Upper lobe of left lung (tissue), 6 donors: Measurements from ENCODE around the gene ANKRD13C. TPM values are rescaled to one million over a fixed set of nuclear protein-coding genes. Genes with fewer than 3 reads are reported as not detected.

Source experiments
- ATAC-seq, 2 donors: fragments of 200-7000 bp; cut with Tn5 transposase; one replicate each; pipeline ENCODE4 v1.9.1; 2022; ENCODE audit warnings: mild to moderate bottlenecking in 2 of 2, moderate library complexity in 2 of 2; ENCODE audit not compliant: low FRiP score in 2 of 2
- DNase-seq, 2 donors: peaks; one replicate each; pipeline ENCODE4 v3.0.0-alpha.2; 2019 to 2020
- H3K27ac ChIP-seq, 4 donors: fragments of 200-600 bp; sonication (generic); one replicate each; pipeline ENCODE4 v1.5.1; 2016 to 2019
- H3K27me3 ChIP-seq, 4 donors: fragments of 200-600 bp; sonication (generic); one replicate each; pipeline ENCODE4 v1.5.1; 2017 to 2019
- H3K36me3 ChIP-seq, 4 donors: fragments of 200-600 bp; sonication (generic); one replicate each; pipeline ENCODE4 v1.5.1; 2016 to 2019
- H3K4me1 ChIP-seq, 4 donors: fragments of 200-600 bp; sonication (generic); one replicate each; pipeline ENCODE4 v1.5.1; 2018 to 2019
- H3K4me3 ChIP-seq, 4 donors: fragments of 200-600 bp; sonication (generic); one replicate each; pipeline ENCODE4 v1.5.1; 2017 to 2019; ENCODE audit warnings: mild to moderate bottlenecking in 2 of 4, moderate library complexity in 1 of 4
- H3K9me3 ChIP-seq, 4 donors: fragments of 200-600 bp; sonication (generic); one replicate each; pipeline ENCODE4 v1.5.1; 2018 to 2019
- CTCF ChIP-seq, 6 experiments: fragments of 450-650 bp in 4 of 6; fragments of 200-600 bp in 2 of 6; sonication (generic) in 2 of 6; IDR thresholded peaks; one replicate each; pipeline ENCODE4 v1.5.1; 2016 to 2019; ENCODE audit warnings: antibody characterized with exemption in 6 of 6
- EP300 ChIP-seq, 4 donors: sonication (generic); formaldehyde crosslinking; IDR thresholded peaks; one replicate each; pipeline ENCODE4 v1.5.1; 2017; ENCODE audit warnings: antibody characterized with exemption in 4 of 4, control low read depth in 2 of 4
- POLR2A ChIP-seq, 4 donors: fragments of 450-650 bp; IDR thresholded peaks; one replicate each; pipeline ENCODE4 v1.5.1; 2016 to 2017; ENCODE audit warnings: antibody characterized with exemption in 4 of 4, mild to moderate bottlenecking in 2 of 4
- POLR2AphosphoS5 ChIP-seq, 2 donors: sonication (generic); formaldehyde crosslinking; IDR thresholded peaks; one replicate each; pipeline ENCODE4 v1.5.1; 2017; ENCODE audit warnings: antibody characterized with exemption in 2 of 2
- WGBS, 2 donors: methylation state at CpG; one replicate each; pipeline ENCODE4 v1.1.5; 2017 to 2018; 5-methylcytosine and 5-hydroxymethylcytosine counted together
- total RNA-seq, 6 donors: library from RNA; depleted of rRNA in 4 of 6; stranded (reverse); fragments of >200 nt in 4 of 6; gene quantifications; one replicate each; pipeline versions ENCODE4 v1.1.0 to v1.2.1, GENCODE V29; 2016 to 2021
- donor health status: DM: no; HTN: no; CAD: no; lungs with moderate emphysema.
- donor health status: DM: no; HTN: yes; CAD: no; lungs with severe emphysema.

The ANKRD13C gene
- total RNA-seq, 6 donors from 2014 or later, result 13.0 to 37.4 (median 20.6) TPM

- DNase-seq, result no peak
- Histone ChIP-seq H3K4me1 (no peaks in the 10 kb centered on the region), H3K27me3 (no peaks in the 10 kb centered on the region), H3K36me3 (no peaks in the 10 kb centered on the region), H3K4me3 (no peak overlapping the region), H3K27ac (no peak overlapping the region), H3K9me3 (no peaks in the 10 kb centered on the region)
- no peak for ATAC-seq
- TF ChIP-seq CTCF (IDR thresholded peaks at IDR 0.05) (no peak), POLR2A (IDR thresholded peaks at IDR 0.05) (no peak), POLR2AphosphoS5 (IDR thresholded peaks at IDR 0.05) (no peak), EP300 (IDR thresholded peaks at IDR 0.05) (no peak)
- 72 to 74% methylated on average over 7 of the region's 7 CpGs for WGBS, 2 donors
These were observed 42.5 kb upstream of the ANKRD13C start for GRCh38 chr1:70397013-70397412.

GRCh38 chr1:70396607-70397006 is 42.1 kb upstream of the ANKRD13C start:
- Histone ChIP-seq H3K36me3 (no peaks in the 10 kb centered on the region), H3K27ac (no peak overlapping the region), H3K4me1 (no peaks in the 10 kb centered on the region), H3K4me3 (no peak overlapping the region), H3K27me3 (no peaks in the 10 kb centered on the region), H3K9me3 (no peaks in the 10 kb centered on the region)
- 56 to 73% methylated on average over 2 of the region's 2 CpGs for WGBS, 2 donors
- DNase-seq, result no peak
- no peak for TF ChIP-seq POLR2A (IDR thresholded peaks at IDR 0.05)
- TF ChIP-seq EP300 (IDR thresholded peaks at IDR 0.05), result no peak
- no peak for TF ChIP-seq POLR2AphosphoS5 (IDR thresholded peaks at IDR 0.05)
- TF ChIP-seq CTCF (IDR thresholded peaks at IDR 0.05), result no peak
- no peak for ATAC-seq

- no peak for TF ChIP-seq CTCF (IDR thresholded peaks at IDR 0.05)
- no peak for TF ChIP-seq POLR2A (IDR thresholded peaks at IDR 0.05)
- TF ChIP-seq POLR2AphosphoS5 (IDR thresholded peaks at IDR 0.05), result no peak
- TF ChIP-seq EP300 (IDR thresholded peaks at IDR 0.05), result no peak
- no peak for ATAC-seq
These were observed 38.1 kb upstream of the ANKRD13C start for GRCh38 chr1:70392626-70393025.

GRCh38 chr1:70387507-70387906 is 33.0 kb upstream of the ANKRD13C start:
- Histone ChIP-seq H3K9me3 (no peaks in the 10 kb centered on the region), H3K36me3 (no peaks in the 10 kb centered on the region), H3K4me1 (no peaks in the 10 kb centered on the region), H3K27ac (no peak overlapping the region), H3K27me3 (no peaks in the 10 kb centered on the region), H3K4me3 (no peak overlapping the region)
- 94 to 97% methylated on average over 3 to 5 of the region's 5 CpGs for WGBS, 2 donors
- TF ChIP-seq POLR2A (IDR thresholded peaks at IDR 0.05) (no peak), EP300 (IDR thresholded peaks at IDR 0.05) (no peak), POLR2AphosphoS5 (IDR thresholded peaks at IDR 0.05) (no peak), CTCF (IDR thresholded peaks at IDR 0.05) (no peak)
- DNase-seq (no peak), ATAC-seq (no peak)

More at GRCh38 chr1:70392626-70393025, 38.1 kb upstream of the ANKRD13C start:
- Histone ChIP-seq H3K27me3 (no peaks in the 10 kb centered on the region), H3K4me1 (no peaks in the 10 kb centered on the region), H3K4me3 (no peak overlapping the region), H3K27ac (no peak overlapping the region), H3K9me3 (no peaks in the 10 kb centered on the region), H3K36me3 (no peaks in the 10 kb centered on the region)
- DNase-seq, result no peak

- DNase-seq (no peak), ATAC-seq (no peak)
- Histone ChIP-seq H3K27me3 (no peaks in the 10 kb centered on the region), H3K4me1 (no peaks in the 10 kb centered on the region), H3K36me3 (no peaks in the 10 kb centered on the region), H3K9me3 (no peaks in the 10 kb centered on the region), H3K27ac (no peak overlapping the region), H3K4me3 (no peak overlapping the region)
- WGBS, 2 donors, result 92 to 94% methylated on average over 2 of the region's 2 CpGs
- TF ChIP-seq POLR2AphosphoS5 (IDR thresholded peaks at IDR 0.05), result no peak
- TF ChIP-seq POLR2A (IDR thresholded peaks at IDR 0.05), result no peak
- TF ChIP-seq CTCF (IDR thresholded peaks at IDR 0.05), result no peak
- no peak for TF ChIP-seq EP300 (IDR thresholded peaks at IDR 0.05)
These were observed 31.6 kb upstream of the ANKRD13C start for GRCh38 chr1:70386121-70386520.
